ENCODE results near the gene FAM3A. TPM values are rescaled to one million over a fixed set of nuclear protein-coding genes. Genes with fewer than 3 reads are reported as not detected.

The FAM3A gene
- total and polyA plus RNA-seq, 2 of the 8 experiments (the other 6 are each of a cell fraction or from before 2014, with no cell fraction given), result 16.2 to 18.6 TPM

DNA sequence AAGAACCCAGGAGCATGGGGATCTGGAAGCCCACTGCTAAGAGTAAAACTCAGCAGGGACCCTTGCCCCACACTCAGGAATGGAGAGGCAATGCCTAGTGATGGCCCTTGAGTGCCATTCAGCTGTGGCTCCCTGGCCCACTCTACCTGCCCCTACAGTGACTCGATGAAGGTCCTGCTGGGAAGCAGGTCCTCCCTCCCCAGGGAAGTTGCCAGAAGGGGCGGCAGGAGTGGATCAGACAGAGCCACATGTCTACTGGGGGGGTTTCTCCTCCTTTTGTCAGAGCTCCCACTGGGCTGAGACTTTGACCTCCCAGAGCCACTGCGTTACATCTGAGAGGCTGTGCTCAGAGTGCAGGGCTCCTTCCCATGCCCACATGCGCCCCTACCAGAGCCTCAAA is 26.9 kb downstream of the FAM3A start (continued):
- TF ChIP-seq, protein P1, sequence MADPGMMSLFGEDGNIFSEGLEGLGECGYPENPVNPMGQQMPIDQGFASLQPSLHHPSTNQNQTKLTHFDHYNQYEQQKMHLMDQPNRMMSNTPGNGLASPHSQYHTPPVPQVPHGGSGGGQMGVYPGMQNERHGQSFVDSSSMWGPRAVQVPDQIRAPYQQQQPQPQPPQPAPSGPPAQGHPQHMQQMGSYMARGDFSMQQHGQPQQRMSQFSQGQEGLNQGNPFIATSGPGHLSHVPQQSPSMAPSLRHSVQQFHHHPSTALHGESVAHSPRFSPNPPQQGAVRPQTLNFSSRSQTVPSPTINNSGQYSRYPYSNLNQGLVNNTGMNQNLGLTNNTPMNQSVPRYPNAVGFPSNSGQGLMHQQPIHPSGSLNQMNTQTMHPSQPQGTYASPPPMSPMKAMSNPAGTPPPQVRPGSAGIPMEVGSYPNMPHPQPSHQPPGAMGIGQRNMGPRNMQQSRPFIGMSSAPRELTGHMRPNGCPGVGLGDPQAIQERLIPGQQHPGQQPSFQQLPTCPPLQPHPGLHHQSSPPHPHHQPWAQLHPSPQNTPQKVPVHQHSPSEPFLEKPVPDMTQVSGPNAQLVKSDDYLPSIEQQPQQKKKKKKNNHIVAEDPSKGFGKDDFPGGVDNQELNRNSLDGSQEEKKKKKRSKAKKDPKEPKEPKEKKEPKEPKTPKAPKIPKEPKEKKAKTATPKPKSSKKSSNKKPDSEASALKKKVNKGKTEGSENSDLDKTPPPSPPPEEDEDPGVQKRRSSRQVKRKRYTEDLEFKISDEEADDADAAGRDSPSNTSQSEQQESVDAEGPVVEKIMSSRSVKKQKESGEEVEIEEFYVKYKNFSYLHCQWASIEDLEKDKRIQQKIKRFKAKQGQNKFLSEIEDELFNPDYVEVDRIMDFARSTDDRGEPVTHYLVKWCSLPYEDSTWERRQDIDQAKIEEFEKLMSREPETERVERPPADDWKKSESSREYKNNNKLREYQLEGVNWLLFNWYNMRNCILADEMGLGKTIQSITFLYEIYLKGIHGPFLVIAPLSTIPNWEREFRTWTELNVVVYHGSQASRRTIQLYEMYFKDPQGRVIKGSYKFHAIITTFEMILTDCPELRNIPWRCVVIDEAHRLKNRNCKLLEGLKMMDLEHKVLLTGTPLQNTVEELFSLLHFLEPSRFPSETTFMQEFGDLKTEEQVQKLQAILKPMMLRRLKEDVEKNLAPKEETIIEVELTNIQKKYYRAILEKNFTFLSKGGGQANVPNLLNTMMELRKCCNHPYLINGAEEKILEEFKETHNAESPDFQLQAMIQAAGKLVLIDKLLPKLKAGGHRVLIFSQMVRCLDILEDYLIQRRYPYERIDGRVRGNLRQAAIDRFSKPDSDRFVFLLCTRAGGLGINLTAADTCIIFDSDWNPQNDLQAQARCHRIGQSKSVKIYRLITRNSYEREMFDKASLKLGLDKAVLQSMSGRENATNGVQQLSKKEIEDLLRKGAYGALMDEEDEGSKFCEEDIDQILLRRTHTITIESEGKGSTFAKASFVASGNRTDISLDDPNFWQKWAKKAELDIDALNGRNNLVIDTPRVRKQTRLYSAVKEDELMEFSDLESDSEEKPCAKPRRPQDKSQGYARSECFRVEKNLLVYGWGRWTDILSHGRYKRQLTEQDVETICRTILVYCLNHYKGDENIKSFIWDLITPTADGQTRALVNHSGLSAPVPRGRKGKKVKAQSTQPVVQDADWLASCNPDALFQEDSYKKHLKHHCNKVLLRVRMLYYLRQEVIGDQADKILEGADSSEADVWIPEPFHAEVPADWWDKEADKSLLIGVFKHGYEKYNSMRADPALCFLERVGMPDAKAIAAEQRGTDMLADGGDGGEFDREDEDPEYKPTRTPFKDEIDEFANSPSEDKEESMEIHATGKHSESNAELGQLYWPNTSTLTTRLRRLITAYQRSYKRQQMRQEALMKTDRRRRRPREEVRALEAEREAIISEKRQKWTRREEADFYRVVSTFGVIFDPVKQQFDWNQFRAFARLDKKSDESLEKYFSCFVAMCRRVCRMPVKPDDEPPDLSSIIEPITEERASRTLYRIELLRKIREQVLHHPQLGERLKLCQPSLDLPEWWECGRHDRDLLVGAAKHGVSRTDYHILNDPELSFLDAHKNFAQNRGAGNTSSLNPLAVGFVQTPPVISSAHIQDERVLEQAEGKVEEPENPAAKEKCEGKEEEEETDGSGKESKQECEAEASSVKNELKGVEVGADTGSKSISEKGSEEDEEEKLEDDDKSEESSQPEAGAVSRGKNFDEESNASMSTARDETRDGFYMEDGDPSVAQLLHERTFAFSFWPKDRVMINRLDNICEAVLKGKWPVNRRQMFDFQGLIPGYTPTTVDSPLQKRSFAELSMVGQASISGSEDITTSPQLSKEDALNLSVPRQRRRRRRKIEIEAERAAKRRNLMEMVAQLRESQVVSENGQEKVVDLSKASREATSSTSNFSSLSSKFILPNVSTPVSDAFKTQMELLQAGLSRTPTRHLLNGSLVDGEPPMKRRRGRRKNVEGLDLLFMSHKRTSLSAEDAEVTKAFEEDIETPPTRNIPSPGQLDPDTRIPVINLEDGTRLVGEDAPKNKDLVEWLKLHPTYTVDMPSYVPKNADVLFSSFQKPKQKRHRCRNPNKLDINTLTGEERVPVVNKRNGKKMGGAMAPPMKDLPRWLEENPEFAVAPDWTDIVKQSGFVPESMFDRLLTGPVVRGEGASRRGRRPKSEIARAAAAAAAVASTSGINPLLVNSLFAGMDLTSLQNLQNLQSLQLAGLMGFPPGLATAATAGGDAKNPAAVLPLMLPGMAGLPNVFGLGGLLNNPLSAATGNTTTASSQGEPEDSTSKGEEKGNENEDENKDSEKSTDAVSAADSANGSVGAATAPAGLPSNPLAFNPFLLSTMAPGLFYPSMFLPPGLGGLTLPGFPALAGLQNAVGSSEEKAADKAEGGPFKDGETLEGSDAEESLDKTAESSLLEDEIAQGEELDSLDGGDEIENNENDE (IDR thresholded peaks at IDR 0.05; ENCODE audit: insufficient replicate concordance, low read length), result no peak

All from H1 (cell line).